GM23338 (cell line): ENCODE measurements around the gene CDCA4. TPM values are rescaled to one million over a fixed set of nuclear protein-coding genes. Genes with fewer than 3 reads are reported as not detected.

ENCODE experiments used
- ATAC-seq: fragments of 200-7000 bp; cut with Tn5 transposase; 3 replicates; pipeline ENCODE4 v1.9.1; 2020
- DNase-seq: peaks from one replicate; pipeline ENCODE4 v3.0.0-alpha.2; 2015; ENCODE audit warnings: low spot score
- H2AFZ ChIP-seq: fragments of 200-600 bp; sonication (generic); 2 replicates; pipeline ENCODE4 v1.8.0; 2016; ENCODE audit warnings: antibody characterized with exemption, mild to moderate bottlenecking, moderate library complexity
- H3F3A ChIP-seq: fragments of 200-600 bp; sonication (generic); replicated peaks from 2 replicates; pipeline ENCODE4 v1.8.0; 2017; ENCODE audit warnings: antibody characterized with exemption, mixed run types, low read depth
- H3K27ac ChIP-seq: fragments of 200-600 bp; sonication (generic); 2 replicates; pipeline ENCODE4 v1.6.1; 2016; ENCODE audit warnings: low read depth
- H3K27me3 ChIP-seq: fragments of 200-600 bp; sonication (generic); 2 replicates; pipeline ENCODE4 v1.8.0; 2016; ENCODE audit warnings: mild to moderate bottlenecking, mixed run types, moderate library complexity; ENCODE audit not compliant: insufficient read depth
- H3K36me3 ChIP-seq: fragments of 200-600 bp; sonication (generic); 2 replicates; pipeline ENCODE4 v1.8.0; 2016; ENCODE audit warnings: mild to moderate bottlenecking; ENCODE audit not compliant: insufficient read depth
- H3K4me1 ChIP-seq: fragments of 200-600 bp; sonication (generic); 2 replicates; pipeline ENCODE4 v1.8.0; 2016; ENCODE audit warnings: mild to moderate bottlenecking, moderate library complexity; ENCODE audit not compliant: insufficient read depth
- H3K4me2 ChIP-seq: fragments of 200-600 bp; sonication (generic); 2 replicates; pipeline ENCODE4 v1.7.1; 2017; ENCODE audit warnings: mixed run types
- H3K4me3 ChIP-seq: fragments of 200-600 bp; sonication (generic); 2 replicates; pipeline ENCODE4 v1.6.1; 2016; ENCODE audit warnings: mixed run types
- H3K79me2 ChIP-seq: fragments of 200-600 bp; sonication (generic); replicated peaks from 2 replicates; pipeline ENCODE4 v1.8.0; 2017; ENCODE audit warnings: mild to moderate bottlenecking; ENCODE audit not compliant: insufficient read depth
- H3K9me2 ChIP-seq: fragments of 200-600 bp; sonication (generic); 2 replicates; pipeline ENCODE4 v1.8.0; 2017; ENCODE audit not compliant: insufficient read depth
- H4K20me1 ChIP-seq: fragments of 200-600 bp; sonication (generic); replicated peaks from 2 replicates; pipeline ENCODE4 v1.8.0; 2017; ENCODE audit warnings: mild to moderate bottlenecking; ENCODE audit not compliant: insufficient read depth
- H3K27ac Mint-ChIP-seq: 2 replicates; pipeline ENCODE4 v1.8.0; 2020; ENCODE audit warnings: inconsistent platforms, mild to moderate bottlenecking, moderate library complexity, mixed read lengths
- H3K27me3 Mint-ChIP-seq: 3 replicates; pipeline ENCODE4 v1.8.0; 2022; ENCODE audit warnings: low read depth, mild to moderate bottlenecking, moderate library complexity, mixed read lengths, inconsistent platforms; ENCODE audit not compliant: insufficient read depth, poor library complexity
- H3K36me3 Mint-ChIP-seq: 3 replicates; pipeline ENCODE4 v1.8.0; 2021; ENCODE audit warnings: low read depth, mild to moderate bottlenecking, inconsistent platforms, moderate library complexity, mixed read lengths
- H3K4me1 Mint-ChIP-seq: 3 replicates; pipeline ENCODE4 v1.8.0; 2020; ENCODE audit warnings: mild to moderate bottlenecking, inconsistent platforms, mixed read lengths
- H3K4me3 Mint-ChIP-seq: 3 replicates; pipeline ENCODE4 v1.8.0; 2021; ENCODE audit warnings: moderate library complexity, mild to moderate bottlenecking, inconsistent platforms, mixed read lengths
- H3K9me3 Mint-ChIP-seq: 3 replicates; pipeline ENCODE4 v1.8.0; 2020; ENCODE audit warnings: moderate library complexity, mild to moderate bottlenecking, inconsistent platforms, mixed read lengths
- CREB1 ChIP-seq: fragments of 250-450 bp; sonication (Bioruptor Pico); IDR thresholded peaks from 2 replicates; pipeline ENCODE4 v1.5.0; 2020; ENCODE audit warnings: low read depth, mild to moderate bottlenecking, moderate library complexity
- EZH2 ChIP-seq: fragments of 200-600 bp; sonication (generic); IDR thresholded peaks from one replicate; pipeline ENCODE4 v1.8.0; 2017; ENCODE audit warnings: antibody characterized with exemption, mild to moderate bottlenecking, low read depth; ENCODE audit not compliant: unreplicated experiment
- EZH2phosphoT487 ChIP-seq: fragments of 200-600 bp; sonication (generic); IDR thresholded peaks from one replicate; pipeline ENCODE4 v1.8.1; 2018; ENCODE audit warnings: antibody characterized with exemption; ENCODE audit not compliant: unreplicated experiment
- JUNB ChIP-seq: IDR thresholded peaks from one replicate; pipeline ENCODE4 v1.6.1; 2016; ENCODE audit warnings: antibody characterized with exemption; ENCODE audit not compliant: unreplicated experiment
- POLR2AphosphoS5 ChIP-seq: IDR thresholded peaks from 2 replicates; pipeline ENCODE4 v1.6.1; 2016; ENCODE audit warnings: antibody characterized with exemption, low read depth
- REST ChIP-seq: IDR thresholded peaks from one replicate; pipeline ENCODE4 v1.6.1; 2018; ENCODE audit warnings: antibody characterized with exemption; ENCODE audit not compliant: unreplicated experiment
- STAT1 ChIP-seq: IDR thresholded peaks from one replicate; pipeline ENCODE4 v1.6.1; 2016; ENCODE audit warnings: antibody characterized with exemption; ENCODE audit not compliant: unreplicated experiment
- ZNF114 ChIP-seq: fragments of 250-450 bp; sonication (Bioruptor Pico); IDR thresholded peaks from 2 replicates; pipeline ENCODE4 v1.5.0; 2020; ENCODE audit warnings: mild to moderate bottlenecking, moderate library complexity
- ZNF331 ChIP-seq: fragments of 250-450 bp; sonication (Bioruptor Pico); IDR thresholded peaks from 2 replicates; pipeline ENCODE4 v1.5.0; 2020; ENCODE audit warnings: low read depth, mild to moderate bottlenecking, moderate library complexity
- polyA plus RNA-seq: library from polyadenylated mRNA; unstranded; fragments of >200 nt; fragmentation: Nextera tagmentation; extraction: Ambion mirVana; gene quantifications from 2 replicates; pipeline ENCODE4 v1.2.1, GENCODE V29; 2016
- total RNA-seq: library from RNA; depleted of rRNA; stranded (reverse); fragments of >200 nt; shearing (Covaris generic); gene quantifications from 2 replicates; pipeline ENCODE4 v1.2.3, GENCODE V29; 2014
- TF ChIP-seq, protein P1 (sequence below), 2 experiments: fragments of 200-600 bp in 1 of 2; sonication (generic) in 1 of 2; conservative IDR thresholded peaks; 2 replicates each; pipeline versions ENCODE4 v1.5.1 to v1.6.1; 2016 to 2017; ENCODE audit warnings: antibody characterized with exemption in 2 of 2, low read depth in 2 of 2, mild to moderate bottlenecking in 2 of 2, moderate library complexity in 1 of 2
- TF ChIP-seq, protein P2 (sequence below): IDR thresholded peaks from 2 replicates; pipeline ENCODE4 v1.6.1; 2016; ENCODE audit warnings: antibody characterized with exemption

Gene CDCA4
- total and polyA plus RNA-seq, 2 experiments from 2014 or later, result 32.6 to 70.7 TPM

GRCh38 chr14:105050551-105050897 lies 29.6 kb upstream of the CDCA4 start:
- no peaks in the 10 kb centered on the region for H3K36me3 ChIP-seq
- ATAC-seq (no peak), DNase-seq (no peak)
- no peak overlapping the region for H3K4me3 ChIP-seq
- peaks cover 6% of the 10 kb centered on the region; the same call in 2 of the 3 replicates for H3K4me1 Mint-ChIP-seq
- TF ChIP-seq REST (no peak), ZNF331 (CRISPR knock-in tag) (no peak), CREB1 (CRISPR knock-in tag) (no peak), STAT1 (no peak), POLR2AphosphoS5 (no peak), JUNB (no peak), ZNF114 (CRISPR knock-in tag) (no peak), EZH2 (no peak), EZH2phosphoT487 (no peak)
- TF ChIP-seq, protein P1, sequence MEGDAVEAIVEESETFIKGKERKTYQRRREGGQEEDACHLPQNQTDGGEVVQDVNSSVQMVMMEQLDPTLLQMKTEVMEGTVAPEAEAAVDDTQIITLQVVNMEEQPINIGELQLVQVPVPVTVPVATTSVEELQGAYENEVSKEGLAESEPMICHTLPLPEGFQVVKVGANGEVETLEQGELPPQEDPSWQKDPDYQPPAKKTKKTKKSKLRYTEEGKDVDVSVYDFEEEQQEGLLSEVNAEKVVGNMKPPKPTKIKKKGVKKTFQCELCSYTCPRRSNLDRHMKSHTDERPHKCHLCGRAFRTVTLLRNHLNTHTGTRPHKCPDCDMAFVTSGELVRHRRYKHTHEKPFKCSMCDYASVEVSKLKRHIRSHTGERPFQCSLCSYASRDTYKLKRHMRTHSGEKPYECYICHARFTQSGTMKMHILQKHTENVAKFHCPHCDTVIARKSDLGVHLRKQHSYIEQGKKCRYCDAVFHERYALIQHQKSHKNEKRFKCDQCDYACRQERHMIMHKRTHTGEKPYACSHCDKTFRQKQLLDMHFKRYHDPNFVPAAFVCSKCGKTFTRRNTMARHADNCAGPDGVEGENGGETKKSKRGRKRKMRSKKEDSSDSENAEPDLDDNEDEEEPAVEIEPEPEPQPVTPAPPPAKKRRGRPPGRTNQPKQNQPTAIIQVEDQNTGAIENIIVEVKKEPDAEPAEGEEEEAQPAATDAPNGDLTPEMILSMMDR (conservative IDR thresholded peaks at IDR 0.05; ENCODE audit: low read depth in 2 of 2), result no peak
- TF ChIP-seq, protein P2, sequence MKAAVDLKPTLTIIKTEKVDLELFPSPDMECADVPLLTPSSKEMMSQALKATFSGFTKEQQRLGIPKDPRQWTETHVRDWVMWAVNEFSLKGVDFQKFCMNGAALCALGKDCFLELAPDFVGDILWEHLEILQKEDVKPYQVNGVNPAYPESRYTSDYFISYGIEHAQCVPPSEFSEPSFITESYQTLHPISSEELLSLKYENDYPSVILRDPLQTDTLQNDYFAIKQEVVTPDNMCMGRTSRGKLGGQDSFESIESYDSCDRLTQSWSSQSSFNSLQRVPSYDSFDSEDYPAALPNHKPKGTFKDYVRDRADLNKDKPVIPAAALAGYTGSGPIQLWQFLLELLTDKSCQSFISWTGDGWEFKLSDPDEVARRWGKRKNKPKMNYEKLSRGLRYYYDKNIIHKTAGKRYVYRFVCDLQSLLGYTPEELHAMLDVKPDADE, result no peak
- H3K36me3 Mint-ChIP-seq, result no peaks in the 10 kb centered on the region
- H3K27me3 ChIP-seq, result peaks cover 6% of the 10 kb centered on the region; the same call in 1 of the 2 replicates
- H3F3A ChIP-seq, result no peaks in the 10 kb centered on the region
- H4K20me1 ChIP-seq, result no peaks in the 10 kb centered on the region
- H3K27ac ChIP-seq, result no peak overlapping the region
- H3K27me3 Mint-ChIP-seq, result peaks cover 22% of the 10 kb centered on the region
- H3K9me2 ChIP-seq, result no peaks in the 10 kb centered on the region
- no peaks in the 10 kb centered on the region for H3K79me2 ChIP-seq
- no peaks in the 10 kb centered on the region; the same call in 1 of the 2 replicates for H3K4me1 ChIP-seq
- H3K27ac Mint-ChIP-seq, result no peak overlapping the region
- no peak overlapping the region for H2AFZ ChIP-seq
- H3K4me2 ChIP-seq, result no peak overlapping the region
- no peaks in the 10 kb centered on the region for H3K9me3 Mint-ChIP-seq
- H3K4me3 Mint-ChIP-seq, result no peak overlapping the region
